Measurements from ENCODE around the gene LRRC31. TPM values are rescaled to one million over a fixed set of nuclear protein-coding genes. Genes with fewer than 3 reads are reported as not detected.
A peak's percentile ranks its signal among the peaks of the same experiment; 100 is the strongest.

LRRC31 gene
- not detected for polyA plus RNA-seq (2012; ENCODE audit: insufficient read depth, insufficient read length, low read depth)

DNA sequence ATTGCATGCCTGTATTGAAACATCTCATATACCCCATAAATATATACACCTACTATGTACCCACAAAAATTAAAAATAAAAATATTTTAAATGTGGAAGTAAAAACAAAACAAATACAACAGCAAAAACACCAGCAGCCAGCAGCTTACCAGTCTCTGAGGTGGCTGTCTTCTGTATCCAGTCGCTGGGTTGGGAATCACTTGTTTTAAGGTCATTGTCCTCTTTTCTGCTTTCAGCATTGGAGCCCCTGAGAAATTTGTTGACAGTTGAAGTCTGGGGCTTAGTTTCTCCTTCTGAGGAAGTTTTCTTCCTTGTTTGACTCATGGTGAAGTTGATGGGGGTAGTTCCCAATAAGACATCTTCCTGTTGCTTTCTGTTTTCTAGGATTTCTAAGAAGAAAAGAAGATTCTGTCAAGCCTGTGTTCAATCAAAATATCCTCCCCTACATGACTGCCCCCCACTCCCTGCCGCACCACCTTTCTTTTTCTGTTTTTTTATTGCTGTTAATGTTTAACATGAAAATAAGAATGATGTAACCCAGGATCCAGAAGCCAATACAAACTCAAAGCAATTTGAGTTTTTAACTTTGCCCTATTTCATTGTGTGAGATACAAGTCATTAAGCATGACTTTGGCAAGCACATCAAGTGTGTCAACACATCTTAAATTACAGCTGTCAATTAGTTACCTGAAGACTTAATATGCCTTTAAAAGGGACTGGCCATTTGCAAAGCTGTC is at the start of gene LRRC31:
LRRC31 (minus strand) TSS at position 452 of the 737 bp plus-strand sequence; CDS start at position 324, 128 bp downstream.
- no peak for TF ChIP-seq CTCF (IDR thresholded peaks at IDR 0.05; ENCODE audit: low read depth, low read length)
- Histone ChIP-seq H3K27me3 (no peaks in the 10 kb centered on the region), H3K4me3 (ENCODE audit: low read depth, low read length) (no peak within 1 kb of the TSS), H3K4me1 (no peaks in the 10 kb centered on the region), H3K9me3 (no peaks in the 10 kb centered on the region), H3K36me3 (no peaks in the 10 kb centered on the region)
- no peak for DNase-seq

- Histone ChIP-seq H3K9me3 (no peaks in the 10 kb centered on the region), H3K4me3 (ENCODE audit: low read depth, low read length) (no peak overlapping the region), H3K36me3 (no peaks in the 10 kb centered on the region), H3K4me1 (no peaks in the 10 kb centered on the region; the same call in none of the 2 replicates), H3K27me3 (no peaks in the 10 kb centered on the region)
- DNase-seq: peak; percentile 56
- TF ChIP-seq CTCF (IDR thresholded peaks at IDR 0.05; ENCODE audit: low read depth, low read length): no peak
Observed at GRCh38 chr3:169914321-169914720, 44.6 kb upstream of the LRRC31 start.

DNA sequence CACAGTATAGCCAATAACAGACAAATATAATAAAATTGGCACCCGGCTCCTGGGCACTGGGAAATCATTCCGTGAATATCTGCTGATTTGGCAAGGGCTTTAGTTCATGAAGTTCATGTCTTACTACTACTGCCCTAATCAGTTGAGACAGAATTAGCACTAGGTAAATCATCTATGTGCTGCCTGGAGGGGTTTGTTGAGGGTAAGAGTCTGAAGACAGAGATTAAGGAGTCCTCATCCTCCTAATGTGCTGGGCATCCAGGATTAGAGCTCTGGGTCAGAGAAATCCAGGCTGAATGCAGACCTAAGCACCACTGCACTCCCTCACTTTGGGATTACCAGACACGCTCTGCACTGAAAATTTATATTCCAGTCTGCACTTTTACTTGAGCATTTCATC is 43.6 kb upstream of the LRRC31 start:
- Histone ChIP-seq H3K27me3 (no peaks in the 10 kb centered on the region), H3K4me3 (ENCODE audit: low read depth, low read length) (no peak overlapping the region), H3K9me3 (no peaks in the 10 kb centered on the region), H3K36me3 (no peaks in the 10 kb centered on the region), H3K4me1 (no peaks in the 10 kb centered on the region; the same call in none of the 2 replicates)
- no peak for TF ChIP-seq CTCF (IDR thresholded peaks at IDR 0.05; ENCODE audit: low read depth, low read length)
- no peak for DNase-seq

- no peak for DNase-seq
- Histone ChIP-seq H3K4me1 (no peaks in the 10 kb centered on the region; the same call in none of the 2 replicates), H3K9me3 (no peaks in the 10 kb centered on the region), H3K27me3 (no peaks in the 10 kb centered on the region), H3K36me3 (no peaks in the 10 kb centered on the region), H3K4me3 (ENCODE audit: low read depth, low read length) (no peak within 1 kb of the TSS)
- no peak for TF ChIP-seq CTCF (IDR thresholded peaks at IDR 0.05; ENCODE audit: low read depth, low read length)
Observed at GRCh38 chr3:169911272-169911671, 41.5 kb upstream of the LRRC31 start, which contains the start of gene SAMD7. Gene SAMD7 (plus strand): TSS chr3:169911572. CDS start chr3:169919499, 7,927 bp downstream.

GRCh38 chr3:169907944-169908343 is 38.2 kb upstream of the LRRC31 start:
- no peaks in the 10 kb centered on the region for H3K27me3 ChIP-seq
- TF ChIP-seq CTCF (IDR thresholded peaks at IDR 0.05; ENCODE audit: low read depth, low read length): no peak
- no peak for DNase-seq
- H3K4me3 ChIP-seq (ENCODE audit: low read depth, low read length): no peak overlapping the region
- H3K9me3 ChIP-seq: no peaks in the 10 kb centered on the region; the same call in 1 of the 2 replicates
- H3K4me1 ChIP-seq: no peaks in the 10 kb centered on the region
- no peaks in the 10 kb centered on the region for H3K36me3 ChIP-seq

DNA sequence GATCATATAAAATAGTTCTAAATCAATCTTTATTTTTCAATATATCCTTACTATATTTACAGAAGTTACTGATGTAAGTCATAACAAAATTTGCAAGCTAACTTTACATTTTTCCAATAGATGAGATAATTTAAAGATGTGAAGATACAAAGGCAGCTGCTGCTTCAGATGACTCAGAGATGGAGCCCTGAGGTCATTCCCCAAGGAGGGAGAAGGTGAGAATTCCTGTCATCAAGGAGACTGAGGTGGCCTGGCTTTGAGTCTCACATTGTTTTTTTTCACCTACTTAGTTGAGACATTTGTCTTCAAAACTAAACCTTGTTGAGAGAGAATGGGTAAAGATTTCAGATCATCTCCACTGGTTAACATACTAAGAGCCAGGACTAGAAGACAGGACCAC is 37.7 kb upstream of the LRRC31 start:
- no peak for DNase-seq
- no peak for TF ChIP-seq CTCF (IDR thresholded peaks at IDR 0.05; ENCODE audit: low read depth, low read length)
- Histone ChIP-seq H3K9me3 (no peaks in the 10 kb centered on the region; the same call in 1 of the 2 replicates), H3K4me3 (ENCODE audit: low read depth, low read length) (no peak overlapping the region), H3K27me3 (no peaks in the 10 kb centered on the region), H3K4me1 (no peaks in the 10 kb centered on the region), H3K36me3 (no peaks in the 10 kb centered on the region)
